ENCODE data around the gene WDFY4. TPM values are rescaled to one million over a fixed set of nuclear protein-coding genes. Genes with fewer than 3 reads are reported as not detected.

WDFY4 gene
- total and polyA plus RNA-seq, 9 donors, result 1.2 to 3.9 (median 2.4) TPM

GRCh38 chr10:48957361-48958151 is 272.9 kb downstream of the WDFY4 start:
- Histone ChIP-seq H3K9me3 (replicated peaks; ENCODE audit: control insufficient read depth, low read depth, low read length) (no peaks in the 10 kb centered on the region), H3K27ac (ENCODE audit: low read length) (no peak overlapping the region), H3K4me1 (ENCODE audit: control insufficient read depth, insufficient read depth, low read length) (peaks cover 4% of the 10 kb centered on the region), H3K36me3 (ENCODE audit: control insufficient read depth, insufficient read depth, low read length) (no peaks in the 10 kb centered on the region), H3K4me3 (ENCODE audit: low read length) (no peak overlapping the region), H3K27me3 (ENCODE audit: control insufficient read depth, insufficient read depth, low read length) (peaks cover 2% of the 10 kb centered on the region)
- WGBS (ENCODE audit: insufficient coverage), result 94% methylated on average over 15 of the region's 16 CpGs
- DNase-seq, result no peak

GRCh38 chr10:48958598-48959190 is 274.0 kb downstream of the WDFY4 start:
- Histone ChIP-seq H3K36me3 (ENCODE audit: control insufficient read depth, insufficient read depth, low read length) (no peaks in the 10 kb centered on the region), H3K4me1 (ENCODE audit: control insufficient read depth, insufficient read depth, low read length) (peaks cover 2% of the 10 kb centered on the region), H3K27ac (ENCODE audit: low read length) (no peak overlapping the region), H3K9me3 (replicated peaks; ENCODE audit: control insufficient read depth, low read depth, low read length) (no peaks in the 10 kb centered on the region), H3K27me3 (ENCODE audit: control insufficient read depth, insufficient read depth, low read length) (peaks cover 5% of the 10 kb centered on the region), H3K4me3 (ENCODE audit: low read length) (no peak overlapping the region)
- no CpG with 5 or more reads among the region's 1 CpG for WGBS (ENCODE audit: insufficient coverage)
- peak; percentile 68 for DNase-seq

DNA sequence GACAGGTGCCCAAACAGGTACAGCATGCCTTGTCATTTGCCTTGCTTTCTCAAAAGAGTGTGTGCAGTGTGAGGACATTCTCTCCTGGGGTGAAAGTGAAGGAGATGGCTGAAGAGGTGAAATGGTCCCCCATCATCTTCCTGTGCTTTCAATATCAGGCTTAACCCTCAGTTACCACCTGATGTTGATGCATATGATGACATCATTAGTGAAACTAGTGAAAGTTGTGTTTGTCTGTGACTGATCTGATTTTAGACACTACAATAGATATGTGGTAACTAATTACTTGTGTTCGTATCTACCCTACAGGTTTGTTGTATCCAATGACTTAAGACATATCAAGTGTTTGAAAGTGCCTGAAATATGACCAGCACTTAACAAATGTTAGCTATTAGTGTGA is 279.4 kb downstream of the WDFY4 start:
- H3K27me3 ChIP-seq (ENCODE audit: control insufficient read depth, insufficient read depth, low read length), result peaks cover 5% of the 10 kb centered on the region
- H3K4me3 ChIP-seq (ENCODE audit: low read length), result no peak overlapping the region
- no peak for DNase-seq
- H3K4me1 ChIP-seq (ENCODE audit: control insufficient read depth, insufficient read depth, low read length), result peaks cover 6% of the 10 kb centered on the region
- no CpG with 5 or more reads among the region's 1 CpG for WGBS (ENCODE audit: insufficient coverage)
- no peaks in the 10 kb centered on the region for H3K36me3 ChIP-seq (ENCODE audit: control insufficient read depth, insufficient read depth, low read length)
- no peak overlapping the region for H3K27ac ChIP-seq (ENCODE audit: low read length)
- no peaks in the 10 kb centered on the region for H3K9me3 ChIP-seq (replicated peaks; ENCODE audit: control insufficient read depth, low read depth, low read length)

GRCh38 chr10:48965460-48965859 is 280.8 kb downstream of the WDFY4 start:
- no peak overlapping the region for H3K4me3 ChIP-seq (ENCODE audit: low read length)
- H3K27me3 ChIP-seq (ENCODE audit: control insufficient read depth, insufficient read depth, low read length), result peaks cover 5% of the 10 kb centered on the region
- H3K9me3 ChIP-seq (replicated peaks; ENCODE audit: control insufficient read depth, low read depth, low read length), result no peaks in the 10 kb centered on the region
- WGBS (ENCODE audit: insufficient coverage), result 100% methylated on average over 1 of the region's 4 CpGs
- H3K36me3 ChIP-seq (ENCODE audit: control insufficient read depth, insufficient read depth, low read length), result no peaks in the 10 kb centered on the region
- peaks cover 6% of the 10 kb centered on the region for H3K4me1 ChIP-seq (ENCODE audit: control insufficient read depth, insufficient read depth, low read length)
- DNase-seq, result no peak
- H3K27ac ChIP-seq (ENCODE audit: low read length), result no peak overlapping the region

DNA sequence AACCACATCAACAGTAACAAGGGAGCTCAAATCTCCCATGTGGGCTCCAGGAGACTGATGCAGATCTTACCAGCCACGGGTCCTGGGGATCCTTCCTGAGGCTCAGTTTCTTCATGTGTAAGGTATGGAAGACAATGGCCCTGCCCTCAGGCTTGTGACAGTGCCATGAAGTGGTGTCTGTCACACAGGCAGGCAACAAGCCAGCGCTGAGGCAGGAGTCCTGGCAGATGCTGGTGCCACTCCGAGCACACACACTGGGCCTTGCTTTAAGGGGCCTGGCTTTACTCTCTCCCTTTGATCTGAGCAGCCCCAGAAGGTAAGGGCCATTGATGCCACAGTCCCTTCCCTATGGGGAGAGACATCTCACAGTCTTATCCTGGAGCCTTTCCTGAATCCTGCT is 283.4 kb downstream of the WDFY4 start:
- H3K9me3 ChIP-seq (replicated peaks; ENCODE audit: control insufficient read depth, low read depth, low read length), result no peaks in the 10 kb centered on the region
- H3K4me3 ChIP-seq (ENCODE audit: low read length), result no peak overlapping the region
- no peak overlapping the region for H3K27ac ChIP-seq (ENCODE audit: low read length)
- peaks cover 6% of the 10 kb centered on the region for H3K4me1 ChIP-seq (ENCODE audit: control insufficient read depth, insufficient read depth, low read length)
- WGBS (ENCODE audit: insufficient coverage), result 100% methylated on average over 2 of the region's 3 CpGs
- DNase-seq, result no peak
- peaks cover 2% of the 10 kb centered on the region for H3K27me3 ChIP-seq (ENCODE audit: control insufficient read depth, insufficient read depth, low read length)
- H3K36me3 ChIP-seq (ENCODE audit: control insufficient read depth, insufficient read depth, low read length), result no peaks in the 10 kb centered on the region

GRCh38 chr10:48970046-48970445 is 285.4 kb downstream of the WDFY4 start:
- DNase-seq, result no peak
- no peaks in the 10 kb centered on the region for H3K9me3 ChIP-seq (replicated peaks; ENCODE audit: control insufficient read depth, low read depth, low read length)
- H3K36me3 ChIP-seq (ENCODE audit: control insufficient read depth, insufficient read depth, low read length), result no peaks in the 10 kb centered on the region
- 87% methylated on average over 12 of the region's 14 CpGs for WGBS (ENCODE audit: insufficient coverage)
- no peak overlapping the region for H3K4me3 ChIP-seq (ENCODE audit: low read length)
- H3K27me3 ChIP-seq (ENCODE audit: control insufficient read depth, insufficient read depth, low read length), result no peaks in the 10 kb centered on the region
- peaks cover 6% of the 10 kb centered on the region for H3K4me1 ChIP-seq (ENCODE audit: control insufficient read depth, insufficient read depth, low read length)
- no peak overlapping the region for H3K27ac ChIP-seq (ENCODE audit: low read length)

GRCh38 chr10:48970654-48971053 is 286.0 kb downstream of the WDFY4 start:
- no peaks in the 10 kb centered on the region for H3K9me3 ChIP-seq (replicated peaks; ENCODE audit: control insufficient read depth, low read depth, low read length)
- 100% methylated on average over 1 of the region's 4 CpGs for WGBS (ENCODE audit: insufficient coverage)
- no peak overlapping the region for H3K4me3 ChIP-seq (ENCODE audit: low read length)
- no peaks in the 10 kb centered on the region for H3K36me3 ChIP-seq (ENCODE audit: control insufficient read depth, insufficient read depth, low read length)
- DNase-seq, result no peak
- H3K27me3 ChIP-seq (ENCODE audit: control insufficient read depth, insufficient read depth, low read length), result no peaks in the 10 kb centered on the region
- H3K4me1 ChIP-seq (ENCODE audit: control insufficient read depth, insufficient read depth, low read length), result peaks cover 6% of the 10 kb centered on the region
- H3K27ac ChIP-seq (ENCODE audit: low read length), result no peak overlapping the region

- no peak overlapping the region for H3K4me3 ChIP-seq (ENCODE audit: low read length)
- no peak overlapping the region for H3K27ac ChIP-seq (ENCODE audit: low read length)
- H3K4me1 ChIP-seq (ENCODE audit: control insufficient read depth, insufficient read depth, low read length), result no peaks in the 10 kb centered on the region
- no peaks in the 10 kb centered on the region for H3K27me3 ChIP-seq (ENCODE audit: control insufficient read depth, insufficient read depth, low read length)
- no peaks in the 10 kb centered on the region for H3K36me3 ChIP-seq (ENCODE audit: control insufficient read depth, insufficient read depth, low read length)
- H3K9me3 ChIP-seq (replicated peaks; ENCODE audit: control insufficient read depth, low read depth, low read length), result no peaks in the 10 kb centered on the region
- whole genome bisulfite sequencing (ENCODE audit: insufficient coverage), result 94% methylated on average over 3 of the region's 5 CpGs
- DNase-seq, result no peak
These were observed 288.4 kb downstream of the WDFY4 start for GRCh38 chr10:48973065-48973464.

DNA sequence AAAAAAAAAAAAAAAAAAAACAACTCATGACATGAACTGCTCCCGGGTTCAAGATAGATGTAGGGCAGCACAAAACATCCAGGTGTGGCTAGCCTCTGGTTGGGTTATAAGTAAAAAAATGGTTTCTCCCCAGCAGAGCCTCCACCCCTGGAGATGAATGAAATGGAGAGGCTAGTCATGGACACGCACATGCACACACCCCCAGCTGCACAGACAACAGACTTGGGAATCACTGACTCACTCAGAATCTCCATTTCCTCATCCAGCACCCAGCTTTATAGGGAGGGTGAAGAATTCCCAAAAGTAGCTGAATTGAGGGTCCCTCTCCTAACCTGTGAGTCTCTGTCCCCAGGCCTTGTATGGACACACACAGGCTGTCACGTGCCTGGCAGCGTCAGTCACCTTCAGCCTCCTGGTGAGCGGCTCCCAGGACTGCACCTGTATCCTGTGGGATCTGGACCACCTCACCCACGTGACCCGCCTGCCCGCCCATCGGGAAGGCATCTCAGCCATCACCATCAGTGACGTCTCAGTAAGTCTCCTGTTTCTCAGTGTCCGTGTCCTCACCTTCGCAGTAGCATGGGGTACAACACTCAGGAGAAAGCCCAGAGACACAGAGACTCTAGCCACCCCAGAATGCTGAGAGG is 290.0 kb downstream of the WDFY4 start:
- Histone ChIP-seq H3K4me3 (ENCODE audit: low read length) (no peak overlapping the region), H3K27ac (ENCODE audit: low read length) (no peak overlapping the region), H3K27me3 (ENCODE audit: control insufficient read depth, insufficient read depth, low read length) (no peaks in the 10 kb centered on the region), H3K36me3 (ENCODE audit: control insufficient read depth, insufficient read depth, low read length) (no peaks in the 10 kb centered on the region), H3K9me3 (replicated peaks; ENCODE audit: control insufficient read depth, low read depth, low read length) (no peaks in the 10 kb centered on the region), H3K4me1 (ENCODE audit: control insufficient read depth, insufficient read depth, low read length) (no peaks in the 10 kb centered on the region)
- DNase-seq, result no peak
- 93% methylated on average over 10 of the region's 12 CpGs for WGBS (ENCODE audit: insufficient coverage)

- no peaks in the 10 kb centered on the region for H3K27me3 ChIP-seq (ENCODE audit: control insufficient read depth, insufficient read depth, low read length)
- H3K4me1 ChIP-seq (ENCODE audit: control insufficient read depth, insufficient read depth, low read length), result peaks cover 4% of the 10 kb centered on the region
- H3K4me3 ChIP-seq (ENCODE audit: low read length), result no peak overlapping the region
- no peaks in the 10 kb centered on the region for H3K36me3 ChIP-seq (ENCODE audit: control insufficient read depth, insufficient read depth, low read length)
- no peak for DNase-seq
- no peak overlapping the region for H3K27ac ChIP-seq (ENCODE audit: low read length)
- no peaks in the 10 kb centered on the region for H3K9me3 ChIP-seq (replicated peaks; ENCODE audit: control insufficient read depth, low read depth, low read length)
These were observed 291.5 kb downstream of the WDFY4 start for GRCh38 chr10:48976196-48976595.

Measured in muscle of leg (tissue), 11 donors.